Measurements from ENCODE around the gene PLA2G6.

GRCh38 chr22:38110863-38111852 lies 70.5 kb downstream of the PLA2G6 start:
- TF ChIP-seq CTCF (conservative IDR thresholded peaks at IDR 0.05), result no peak
- TF ChIP-seq EZH2 (IDR thresholded peaks at IDR 0.05; ENCODE audit: low read depth), result no peak
